Liver (tissue), 9 donors: ENCODE measurements around the gene OMG. TPM values are rescaled to one million over a fixed set of nuclear protein-coding genes. Genes with fewer than 3 reads are reported as not detected.

Experiments used
- DNase-seq: peaks from one replicate; pipeline ENCODE4 v3.0.0-alpha.2; 2017; ENCODE audit warnings: low spot score
- H3K27ac ChIP-seq, 2 donors: one replicate each; pipeline ENCODE4 v1.7.0; 2013; ENCODE audit warnings: inconsistent platforms in 2 of 2, low read length in 2 of 2, control low read depth in 1 of 2, low read depth in 1 of 2, mild to moderate bottlenecking in 1 of 2
- H3K27me3 ChIP-seq, 4 donors: one replicate each; pipeline versions ENCODE4 v1.6.1 to v1.7.0; 2013; ENCODE audit warnings: low read length in 3 of 4, inconsistent platforms in 1 of 4, mild to moderate bottlenecking in 1 of 4, moderate library complexity in 1 of 4; ENCODE audit not compliant: control insufficient read depth in 4 of 4, insufficient read depth in 4 of 4
- H3K36me3 ChIP-seq, 4 donors: one replicate each; pipeline versions ENCODE4 v1.6.1 to v1.7.0; 2013; ENCODE audit warnings: low read length in 3 of 4, mild to moderate bottlenecking in 3 of 4, low read depth in 1 of 4, moderate library complexity in 1 of 4; ENCODE audit not compliant: control insufficient read depth in 4 of 4, insufficient read depth in 3 of 4
- H3K4me1 ChIP-seq, 4 donors: one replicate each; pipeline versions ENCODE4 v1.6.1 to v1.7.0; 2013; ENCODE audit warnings: low read length in 3 of 4, mild to moderate bottlenecking in 3 of 4, moderate library complexity in 1 of 4; ENCODE audit not compliant: control insufficient read depth in 4 of 4, insufficient read depth in 4 of 4
- H3K4me3 ChIP-seq, 3 donors: one replicate each; pipeline versions ENCODE4 v1.6.1 to v1.7.0; 2013; ENCODE audit warnings: low read length in 3 of 3, control low read depth in 1 of 3, low read depth in 1 of 3, mild to moderate bottlenecking in 1 of 3
- H3K9ac ChIP-seq, 2 donors: one replicate each; pipeline ENCODE4 v1.7.0; 2013; ENCODE audit warnings: low read length in 2 of 2, mild to moderate bottlenecking in 2 of 2, moderate library complexity in 2 of 2, control low read depth in 1 of 2, low read depth in 1 of 2
- H3K9me3 ChIP-seq, 4 donors: one replicate each; pipeline versions ENCODE4 v1.6.1 to v1.7.0; 2013; ENCODE audit warnings: low read length in 3 of 4; ENCODE audit not compliant: control insufficient read depth in 4 of 4
- ATF3 ChIP-seq: IDR thresholded peaks from 2 replicates; pipeline ENCODE4 v1.6.1; 2016; ENCODE audit warnings: antibody characterized with exemption
- EGR1 ChIP-seq, 2 donors: IDR thresholded peaks; 2 replicates each; pipeline ENCODE4 v1.6.1; 2016 to 2018; ENCODE audit warnings: antibody characterized with exemption in 2 of 2, low read depth in 2 of 2
- GABPA ChIP-seq, 2 donors: IDR thresholded peaks in 1 of 2; conservative IDR thresholded peaks in 1 of 2; 2 replicates each; pipeline ENCODE4 v1.6.1; 2016; ENCODE audit warnings: antibody characterized with exemption in 2 of 2, mild to moderate bottlenecking in 1 of 2, moderate library complexity in 1 of 2
- HNF4G ChIP-seq: IDR thresholded peaks from 2 replicates; pipeline ENCODE4 v1.6.1; 2016; ENCODE audit warnings: antibody characterized with exemption
- JUND ChIP-seq, 2 donors: IDR thresholded peaks; 2 replicates each; pipeline ENCODE4 v1.6.1; 2016; ENCODE audit warnings: antibody characterized with exemption in 2 of 2
- MAX ChIP-seq: IDR thresholded peaks from 2 replicates; pipeline ENCODE4 v1.6.1; 2016; ENCODE audit warnings: antibody characterized with exemption
- NR2F2 ChIP-seq: IDR thresholded peaks from 2 replicates; pipeline ENCODE4 v1.6.1; 2016; ENCODE audit warnings: antibody characterized with exemption
- RAD21 ChIP-seq, 2 donors: IDR thresholded peaks; 2 replicates each; pipeline ENCODE4 v1.6.1; 2016; ENCODE audit warnings: antibody characterized with exemption in 2 of 2, mild to moderate bottlenecking in 2 of 2
- REST ChIP-seq: IDR thresholded peaks from 2 replicates; pipeline ENCODE4 v1.6.1; 2016; ENCODE audit warnings: antibody characterized with exemption, mild to moderate bottlenecking
- RXRA ChIP-seq, 2 donors: IDR thresholded peaks; 2 replicates each; pipeline ENCODE4 v1.6.1; 2017 to 2018; ENCODE audit warnings: antibody characterized with exemption in 2 of 2, mild to moderate bottlenecking in 1 of 2
- WGBS: extraction: QIAGEN DNeasy Blood & Tissue Kit; methylation state at CpG from one replicate; pipeline ENCODE4 v1.1.7; 2013; 5-methylcytosine and 5-hydroxymethylcytosine counted together
- polyA plus RNA-seq, 2 donors: library from polyadenylated mRNA; stranded (reverse) in 1 of 2; unstranded in 1 of 2; fragments of 200-250 nt in 1 of 2; fragments of >200 nt in 1 of 2; fragmentation: Nextera tagmentation in 1 of 2; extraction: Ambion mirVana in 1 of 2; gene quantifications; one replicate each; pipeline versions ENCODE4 v1.2.1 to v1.2.3, GENCODE V29; 2013 to 2015
- total RNA-seq, 2 donors: library from RNA; depleted of rRNA; stranded (reverse); fragments of >200 nt; gene quantifications; one replicate each; pipeline ENCODE4 v1.2.3, GENCODE V29; 2014
- donor health status: healthy.
- donor health status: healthy.
- donor health status: healthy.
- donor health status: healthy.
- donor health status: healthy.

The OMG gene
- total and polyA plus RNA-seq, 4 donors: 0.05 to 2.1 (median 0.19) TPM

- Histone ChIP-seq H3K4me3 (no peak overlapping the region), H3K27ac (peak overlapping the region; percentile 4 to 6), H3K27me3 (no peaks in the 10 kb centered on the region), H3K9me3 (no peaks in the 10 kb centered on the region), H3K36me3 (peaks cover 0 to 1% (median 0%) of the 10 kb centered on the region in 4 donors), H3K9ac (peak overlapping the region in 1 of 2 donors; percentile 52), H3K4me1 (no peaks in the 10 kb centered on the region)
- TF ChIP-seq GABPA (IDR thresholded peaks at IDR 0.05 in 1 of 2, conservative IDR thresholded peaks at IDR 0.05 in 1 of 2): no peak
- TF ChIP-seq HNF4G: no peak
- TF ChIP-seq NR2F2: no peak
- no peak for DNase-seq
- 79% methylated on average over 2 of the region's 2 CpGs for WGBS
Measured at GRCh38 chr17:31309556-31309955, 12.5 kb upstream of the OMG start.

GRCh38 chr17:31308372-31309334 is 11.6 kb upstream of the OMG start:
- TF ChIP-seq JUND (IDR thresholded peaks at IDR 0.05): no peak
- no peak for TF ChIP-seq HNF4G
- TF ChIP-seq REST: no peak
- no peak for TF ChIP-seq RAD21 (IDR thresholded peaks at IDR 0.05)
- TF ChIP-seq RXRA (IDR thresholded peaks at IDR 0.05): no peak
- no peaks in the 10 kb centered on the region for H3K4me1 ChIP-seq
- H3K27me3 ChIP-seq: no peaks in the 10 kb centered on the region
- H3K9ac ChIP-seq: no peak overlapping the region
- H3K9me3 ChIP-seq: no peaks in the 10 kb centered on the region
- peaks cover 0 to 1% (median 0%) of the 10 kb centered on the region in 4 donors for H3K36me3 ChIP-seq
- no peak overlapping the region for H3K27ac ChIP-seq
- H3K4me3 ChIP-seq: no peak overlapping the region
- DNase-seq: no peak
- WGBS: 74% methylated on average over 5 of the region's 5 CpGs

- no peaks in the 10 kb centered on the region for H3K9me3 ChIP-seq
- no peak overlapping the region for H3K9ac ChIP-seq
- peaks cover 0 to 1% (median 0%) of the 10 kb centered on the region in 4 donors for H3K36me3 ChIP-seq
- H3K4me3 ChIP-seq: no peak overlapping the region
- 89% methylated on average over 1 of the region's 1 CpG for WGBS
- H3K4me1 ChIP-seq: no peaks in the 10 kb centered on the region
- no peak for TF ChIP-seq ATF3
- TF ChIP-seq MAX: no peak
- TF ChIP-seq NR2F2: no peak
- no peak for TF ChIP-seq HNF4G
- no peak for TF ChIP-seq EGR1 (IDR thresholded peaks at IDR 0.05; ENCODE audit: low read depth in 2 of 2)
- TF ChIP-seq RXRA (IDR thresholded peaks at IDR 0.05): no peak
- DNase-seq: no peak
- H3K27ac ChIP-seq: no peak overlapping the region
- H3K27me3 ChIP-seq: no peaks in the 10 kb centered on the region
Measured at GRCh38 chr17:31307640-31308039, 10.6 kb upstream of the OMG start.
